ENCODE results near the gene AFAP1.

GRCh38 chr4:7756561-7757355 is 182.9 kb downstream of the AFAP1 start:
- TF ChIP-seq CTCF (IDR thresholded peaks at IDR 0.05; ENCODE audit: extremely low read depth in 1 of 2, insufficient read depth in 1 of 2, low read depth in 1 of 2, low read length in 2 of 2) (no peak), POLR2A (IDR thresholded peaks at IDR 0.05; ENCODE audit: low read depth, low read length) (no peak), EZH2 (IDR thresholded peaks at IDR 0.05; ENCODE audit: borderline replicate concordance, low read depth, low read length, severe bottlenecking) (no peak), JUN (IDR thresholded peaks at IDR 0.05; ENCODE audit: borderline replicate concordance, insufficient read depth, insufficient read length, low read depth) (no peak), GATA2 (IDR thresholded peaks at IDR 0.05; ENCODE audit: insufficient read depth, insufficient read length, low read depth, low read length) (no peak), MAX (IDR thresholded peaks at IDR 0.05; ENCODE audit: insufficient read depth, insufficient read length) (no peak), POLR2AphosphoS5 (IDR thresholded peaks at IDR 0.05; ENCODE audit: insufficient read depth, low read depth, low read length) (no peak), MYC (IDR thresholded peaks at IDR 0.05; ENCODE audit: low read depth, low read length) (no peak)
